H7 (cell line): ENCODE data around the gene RASGEF1C. TPM values are rescaled to one million over a fixed set of nuclear protein-coding genes. Genes with fewer than 3 reads are reported as not detected.

ENCODE experiments used
- DNase-seq: peaks from one replicate; pipeline ENCODE4 v3.0.0; 2012
- H3K27me3 ChIP-seq: 2 replicates; pipeline ENCODE4 v1.6.0; 2011; ENCODE audit warnings: mild to moderate bottlenecking, low read length; ENCODE audit not compliant: control insufficient read depth, insufficient read depth
- H3K36me3 ChIP-seq: replicated peaks from 2 replicates; pipeline ENCODE4 v1.5.1; 2011; ENCODE audit warnings: low read length; ENCODE audit not compliant: control insufficient read depth, insufficient read depth
- H3K4me3 ChIP-seq: 2 replicates; pipeline ENCODE4 v1.5.1; 2011; ENCODE audit warnings: low read depth, mild to moderate bottlenecking, control low read depth, low read length, moderate library complexity; ENCODE audit not compliant: insufficient read depth
- total RNA-seq: library from RNA; depleted of rRNA; stranded (reverse); fragments of >200 nt; shearing (Covaris generic); gene quantifications from 2 replicates; pipeline ENCODE4 v1.2.3, GENCODE V29; 2014

RASGEF1C gene
- total RNA-seq, 1 experiment from 2014 or later, result 1.4 TPM

DNA sequence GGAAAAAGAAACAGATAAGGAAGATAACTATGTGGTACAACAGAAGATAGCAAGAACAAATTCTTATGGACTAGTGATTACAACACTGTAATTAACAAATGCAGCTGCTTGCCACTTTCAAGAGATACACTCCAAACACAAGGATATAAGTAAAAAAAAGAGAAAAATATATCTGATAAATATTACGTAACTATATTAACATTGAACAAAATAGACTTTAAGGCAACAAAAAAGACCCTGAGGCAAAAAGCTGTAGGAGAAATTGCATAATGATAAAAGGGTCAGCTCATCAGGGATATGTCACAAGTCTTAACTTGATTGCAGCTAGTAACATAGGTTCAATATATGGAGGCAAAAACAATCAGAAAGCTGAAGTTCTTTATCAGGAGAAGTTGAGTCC is 86.1 kb downstream of the RASGEF1C start:
- Histone ChIP-seq H3K4me3 (no peak overlapping the region), H3K36me3 (no peaks in the 10 kb centered on the region), H3K27me3 (no peaks in the 10 kb centered on the region)
- no peak for DNase-seq

DNA sequence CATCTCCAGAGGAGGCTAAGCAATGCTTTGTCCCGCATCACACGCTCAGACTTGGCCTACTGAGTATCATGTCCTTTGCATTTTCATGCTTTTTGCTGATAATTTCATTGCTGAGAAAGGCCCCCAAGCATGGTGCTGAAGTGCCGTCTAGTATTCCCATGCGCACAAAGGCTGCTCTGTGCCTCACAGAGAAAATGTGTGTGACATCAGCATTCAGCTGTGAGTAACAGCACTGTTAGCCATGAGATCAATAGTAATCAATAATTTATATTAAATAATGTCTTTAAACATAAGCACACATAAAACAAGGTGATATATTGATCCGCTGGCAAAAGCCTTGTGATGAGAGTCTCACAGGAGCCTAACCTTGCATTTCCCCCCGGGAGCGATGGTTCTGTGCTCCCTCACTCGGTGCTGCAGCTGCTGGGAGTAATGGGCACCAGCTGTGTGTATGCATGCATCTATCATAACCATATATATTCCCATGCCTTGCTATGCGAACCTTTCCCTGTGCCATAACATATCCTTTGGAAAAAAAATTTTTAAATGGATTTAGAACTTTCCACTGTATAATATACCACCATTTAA is 87.1 kb downstream of the RASGEF1C start:
- H3K27me3 ChIP-seq, result no peaks in the 10 kb centered on the region
- no peak for DNase-seq
- H3K36me3 ChIP-seq, result no peaks in the 10 kb centered on the region
- H3K4me3 ChIP-seq, result no peak overlapping the region

DNA sequence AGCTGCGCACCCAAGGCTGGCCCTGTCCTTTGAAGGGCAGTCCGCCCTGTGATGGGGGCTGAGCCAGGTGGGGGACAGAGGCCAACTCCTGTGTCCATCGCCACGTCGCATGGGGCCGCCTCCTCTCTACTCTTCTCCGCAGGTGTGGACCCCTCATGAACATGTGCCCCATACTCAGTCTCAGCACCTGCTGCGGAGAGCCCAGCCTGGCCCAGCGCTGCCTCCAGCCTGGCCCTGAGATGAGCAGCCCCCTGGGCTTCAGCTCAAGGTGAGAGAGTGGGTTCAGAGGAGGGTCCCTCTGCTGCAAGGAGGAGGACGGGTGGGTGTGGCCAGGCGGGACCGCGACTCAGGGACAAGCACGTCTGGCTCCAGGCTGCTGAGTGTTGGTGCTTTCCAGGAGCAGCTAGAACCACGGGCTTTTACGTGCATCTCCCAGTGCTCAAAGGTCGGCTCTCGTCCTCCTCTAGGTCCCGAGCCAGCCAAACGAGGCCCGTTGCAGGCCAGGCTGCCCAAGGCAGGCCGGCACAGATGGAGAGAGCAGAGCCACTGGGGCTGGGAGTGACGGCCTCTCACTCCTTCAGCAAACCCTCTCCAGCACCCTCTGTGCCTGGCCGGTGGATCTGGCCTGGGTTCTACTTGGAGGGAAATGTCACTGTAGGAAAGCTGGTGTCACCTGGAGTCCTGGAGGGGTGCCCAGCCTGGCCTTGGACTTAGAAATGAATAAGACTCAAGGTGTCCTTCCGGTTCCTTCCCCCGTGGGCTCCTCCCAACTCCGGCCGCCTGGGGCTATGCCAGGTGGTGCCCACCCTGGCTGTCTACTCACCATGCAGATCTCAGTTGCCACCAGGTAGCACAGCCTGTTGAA is 88.5 kb downstream of the RASGEF1C start:
- DNase-seq, result no peak
- Histone ChIP-seq H3K36me3 (no peaks in the 10 kb centered on the region), H3K27me3 (no peaks in the 10 kb centered on the region), H3K4me3 (no peak overlapping the region)

DNA sequence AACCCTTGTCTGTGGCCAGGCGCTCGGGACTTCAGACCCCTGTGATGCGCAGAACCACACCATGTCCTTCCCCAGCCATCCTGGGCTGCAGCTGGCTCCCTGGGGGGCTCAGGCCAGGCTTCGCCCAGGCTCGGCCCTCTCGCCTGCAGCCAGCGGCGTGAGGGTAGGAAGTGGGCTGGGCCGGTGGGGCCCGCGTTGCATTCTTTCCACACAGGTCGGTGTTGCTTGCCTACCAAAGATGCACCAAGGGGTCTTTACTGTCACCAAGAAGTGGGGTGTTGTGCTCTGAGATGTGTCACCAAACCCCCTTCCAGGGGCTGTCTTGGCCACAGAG is 89.1 kb downstream of the RASGEF1C start:
- Histone ChIP-seq H3K36me3 (no peaks in the 10 kb centered on the region), H3K27me3 (no peaks in the 10 kb centered on the region)
- DNase-seq, result peak; percentile 57

DNA sequence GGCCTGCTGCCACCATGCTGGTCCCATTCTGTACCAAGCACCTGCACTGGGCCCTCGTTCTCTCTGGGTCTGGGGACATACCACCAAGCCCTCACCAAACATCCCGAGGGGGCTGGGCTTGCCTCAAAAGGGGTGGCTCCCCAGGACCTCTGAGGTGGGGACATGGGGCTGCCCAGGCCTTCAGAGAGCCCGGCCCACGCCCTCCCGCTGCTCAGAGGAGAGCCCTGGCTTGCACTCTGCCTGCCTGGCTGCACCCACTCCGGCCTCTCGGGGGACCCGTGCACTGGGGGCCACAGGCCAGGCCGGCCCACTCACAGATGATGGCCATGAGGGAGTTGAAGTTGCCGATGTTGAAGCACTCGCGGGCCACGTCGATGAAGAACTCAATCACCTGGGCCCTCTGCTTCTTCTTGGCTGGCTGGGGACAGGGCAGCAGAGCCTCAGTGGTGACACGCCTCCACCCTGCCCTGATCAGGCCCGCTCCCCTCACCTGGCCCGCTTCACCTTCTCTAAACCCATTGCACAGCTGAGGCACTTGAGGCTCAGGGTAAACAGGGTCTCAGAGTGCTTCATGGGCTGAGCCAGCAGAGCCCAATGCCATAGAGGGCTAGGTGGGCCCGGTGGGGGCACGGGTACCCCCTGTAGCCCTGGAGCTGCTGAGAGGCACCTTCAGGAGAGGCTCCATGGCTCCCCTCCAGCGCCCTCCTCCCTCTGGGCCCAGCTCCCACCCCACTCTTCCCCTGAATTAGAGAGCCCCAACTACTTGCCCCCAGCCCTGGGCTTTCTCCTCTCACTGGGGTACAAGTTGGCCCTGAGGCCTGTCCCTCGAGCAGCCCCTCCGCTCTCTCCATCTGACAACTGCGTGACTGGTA is 89.7 kb downstream of the RASGEF1C start:
- H3K36me3 ChIP-seq, result no peaks in the 10 kb centered on the region
- DNase-seq, result peak; percentile 52
- H3K27me3 ChIP-seq, result no peaks in the 10 kb centered on the region
- no peak overlapping the region for H3K4me3 ChIP-seq

More for the DNA sequence above, 89.1 kb downstream of the RASGEF1C start:
- no peak overlapping the region for H3K4me3 ChIP-seq

DNA sequence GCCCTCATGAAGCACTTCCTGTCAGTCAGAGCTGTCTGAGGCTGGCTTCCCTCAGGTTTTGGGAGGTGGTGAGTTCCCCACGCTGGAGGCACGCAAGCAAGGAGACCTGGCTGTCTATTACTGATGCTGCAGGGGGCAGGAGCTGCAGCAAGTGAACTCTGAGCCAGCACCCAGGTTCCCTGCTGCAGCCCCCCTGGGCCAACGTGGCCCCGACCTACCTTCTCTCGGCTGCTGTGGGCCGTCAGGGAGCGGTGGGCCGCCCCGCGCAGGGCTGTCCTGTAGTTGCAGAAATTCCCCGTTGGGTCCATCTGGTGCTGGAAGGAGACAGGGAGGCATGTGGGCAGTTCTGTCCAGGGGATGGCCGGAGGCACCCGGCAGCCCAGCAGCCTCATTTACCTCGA is 90.6 kb downstream of the RASGEF1C start:
- no peaks in the 10 kb centered on the region for H3K27me3 ChIP-seq
- H3K4me3 ChIP-seq, result no peak overlapping the region
- DNase-seq, result peak; percentile 48
- H3K36me3 ChIP-seq, result no peaks in the 10 kb centered on the region

DNA sequence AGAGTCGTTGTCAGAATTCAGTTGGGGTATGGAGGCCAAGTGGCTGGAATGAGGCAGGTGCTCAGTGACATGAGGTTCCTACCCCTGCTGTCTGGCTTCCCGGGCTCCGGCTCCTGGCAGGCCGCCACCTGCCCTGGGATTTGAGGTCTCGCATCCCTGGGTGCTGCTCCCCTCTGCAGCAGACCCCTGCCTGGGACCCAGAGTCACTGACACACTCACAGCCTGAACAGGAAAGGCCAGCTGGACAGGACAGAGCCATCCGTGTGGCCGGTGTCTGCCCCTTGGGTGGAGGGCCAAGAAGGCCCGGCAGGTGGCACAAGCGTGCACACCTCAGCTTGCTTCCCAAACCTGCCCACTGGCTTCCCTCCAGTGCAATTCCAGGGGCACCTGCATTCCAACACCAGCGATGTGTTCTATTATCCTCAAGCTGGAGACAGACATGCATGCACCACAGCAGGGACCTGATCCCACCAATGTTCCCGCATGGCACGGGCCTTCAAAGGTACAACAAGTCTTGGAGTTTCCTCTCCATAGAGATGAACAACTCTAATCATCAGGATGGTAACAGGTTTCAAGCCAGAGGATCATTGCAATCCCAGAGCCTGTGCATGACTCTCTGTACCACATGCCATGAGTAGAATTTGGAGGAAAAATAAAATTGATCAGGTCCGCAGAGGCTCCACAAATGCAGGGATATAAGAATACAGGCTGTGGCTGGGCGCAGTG is 91.8 kb downstream of the RASGEF1C start:
- DNase-seq, result peak; percentile 77
- Histone ChIP-seq H3K4me3 (no peak overlapping the region), H3K36me3 (no peaks in the 10 kb centered on the region), H3K27me3 (no peaks in the 10 kb centered on the region)

DNA sequence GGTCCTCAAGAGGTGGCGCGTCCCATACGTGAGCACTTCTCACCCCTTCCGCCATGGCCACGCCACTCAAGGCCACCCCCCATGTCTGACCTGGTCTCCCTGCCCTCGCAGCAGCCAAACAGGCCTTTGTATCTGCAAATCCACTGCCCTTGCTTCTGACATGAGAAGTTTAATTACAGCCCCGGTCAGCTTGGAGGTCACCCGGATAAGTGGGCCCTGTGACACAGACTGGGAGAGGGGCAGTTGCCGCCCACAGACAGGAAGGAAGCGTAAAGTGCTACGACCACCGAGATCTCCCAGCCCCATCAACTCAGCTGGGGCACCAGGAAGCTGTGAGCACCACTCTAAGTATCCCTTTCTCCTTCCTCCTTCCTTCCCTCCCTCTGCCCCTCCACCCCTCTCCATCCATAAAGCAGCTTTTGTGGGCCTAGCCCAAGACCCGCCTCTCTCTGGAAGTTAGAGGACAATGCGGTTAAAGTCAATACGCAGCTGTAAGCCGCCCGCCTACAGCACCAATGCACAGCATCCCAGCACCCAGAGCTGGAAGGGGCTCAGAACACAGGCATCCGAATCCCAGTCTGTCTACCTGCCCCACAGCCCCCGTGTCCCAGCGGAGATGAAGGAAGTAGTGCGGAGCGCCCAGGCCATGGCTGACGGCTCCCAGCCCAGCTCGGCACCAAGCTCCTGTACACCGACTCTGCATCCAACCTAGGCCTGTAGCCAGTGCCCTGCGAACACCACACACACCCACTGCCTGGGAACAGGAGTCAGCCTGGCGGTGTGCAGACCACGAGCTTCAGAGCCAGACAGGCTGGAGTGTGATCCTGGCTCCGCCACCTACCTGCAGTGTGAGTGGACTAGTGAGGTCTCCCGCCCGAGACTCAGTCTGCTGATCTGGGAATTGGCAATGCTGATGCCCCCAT is 92.7 kb downstream of the RASGEF1C start:
- H3K27me3 ChIP-seq, result no peaks in the 10 kb centered on the region
- DNase-seq, result peak; percentile 63
- no peaks in the 10 kb centered on the region for H3K36me3 ChIP-seq
- H3K4me3 ChIP-seq, result no peak overlapping the region

DNA sequence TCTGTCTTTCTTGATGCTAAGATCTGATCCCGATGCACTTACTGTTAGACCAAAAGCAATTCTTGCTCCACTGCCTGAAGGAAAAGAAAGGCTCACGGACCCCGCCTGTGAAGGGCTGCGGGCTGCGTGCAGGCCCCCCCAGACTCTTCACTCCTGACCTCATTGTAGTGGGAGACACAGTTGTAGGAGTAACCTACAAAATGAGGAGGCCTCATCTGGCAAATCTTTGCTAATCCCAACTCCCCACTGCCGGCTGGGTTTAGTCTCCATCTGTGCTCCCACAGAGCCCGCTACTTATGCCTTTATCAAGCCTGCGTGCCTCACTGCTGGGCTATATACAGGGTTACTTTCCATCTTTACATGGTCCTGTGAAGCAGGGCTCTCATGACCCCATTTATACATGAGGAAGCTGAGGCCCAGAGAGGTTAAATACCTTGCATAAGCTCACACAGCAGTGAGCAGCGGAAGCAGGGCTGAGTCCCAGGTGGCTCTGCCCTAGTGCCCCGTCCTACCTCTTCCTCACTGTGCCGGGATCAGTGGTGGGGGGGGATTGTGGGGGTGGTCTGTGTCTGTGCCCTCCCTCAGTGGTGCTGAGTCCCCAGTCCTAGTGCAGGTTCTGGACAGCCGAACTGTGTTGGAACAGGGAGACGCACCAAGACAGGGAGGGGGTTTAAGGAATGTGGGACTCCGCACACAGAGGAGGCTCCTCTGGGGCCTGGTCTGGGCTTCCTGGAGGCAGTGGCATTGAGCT is 93.5 kb downstream of the RASGEF1C start:
- peak; percentile 35 for DNase-seq
- Histone ChIP-seq H3K36me3 (no peaks in the 10 kb centered on the region), H3K4me3 (no peak overlapping the region), H3K27me3 (no peaks in the 10 kb centered on the region)

DNA sequence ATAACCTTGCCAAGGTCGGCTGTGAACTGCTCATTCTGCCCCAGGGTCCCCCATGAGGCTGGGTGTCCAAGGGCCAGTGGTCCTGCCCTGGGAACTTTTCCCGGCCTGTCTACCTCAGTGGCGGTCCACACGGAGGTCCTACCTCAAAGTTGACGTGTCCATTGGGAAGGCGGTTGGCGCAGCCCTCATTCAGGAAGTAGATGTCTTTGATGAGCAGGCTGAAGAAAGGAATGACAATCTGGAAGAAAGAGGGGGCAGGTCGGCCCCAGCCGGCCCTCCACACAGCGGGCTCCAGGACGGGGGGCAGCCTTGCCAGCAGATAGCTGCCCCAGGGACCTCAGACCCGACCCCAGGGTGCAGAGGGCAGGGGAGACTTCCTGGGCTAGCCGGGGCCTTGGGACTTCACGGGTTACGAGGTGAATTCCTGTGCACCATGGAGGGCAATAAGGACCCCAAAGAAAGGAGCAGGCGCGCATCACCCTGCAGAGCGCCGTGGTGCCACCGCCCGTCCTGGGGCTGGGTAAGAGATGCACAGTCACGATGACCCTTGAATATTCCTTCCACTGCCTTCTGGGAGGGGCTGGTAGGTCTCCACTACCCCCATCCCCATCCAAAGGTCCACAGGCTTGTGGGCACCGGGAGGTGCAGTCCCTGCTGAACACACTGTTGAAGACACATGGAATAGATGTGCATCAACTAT is 94.6 kb downstream of the RASGEF1C start:
- no peak overlapping the region for H3K4me3 ChIP-seq
- no peaks in the 10 kb centered on the region for H3K36me3 ChIP-seq
- no peaks in the 10 kb centered on the region for H3K27me3 ChIP-seq
- DNase-seq, result peak; percentile 47

DNA sequence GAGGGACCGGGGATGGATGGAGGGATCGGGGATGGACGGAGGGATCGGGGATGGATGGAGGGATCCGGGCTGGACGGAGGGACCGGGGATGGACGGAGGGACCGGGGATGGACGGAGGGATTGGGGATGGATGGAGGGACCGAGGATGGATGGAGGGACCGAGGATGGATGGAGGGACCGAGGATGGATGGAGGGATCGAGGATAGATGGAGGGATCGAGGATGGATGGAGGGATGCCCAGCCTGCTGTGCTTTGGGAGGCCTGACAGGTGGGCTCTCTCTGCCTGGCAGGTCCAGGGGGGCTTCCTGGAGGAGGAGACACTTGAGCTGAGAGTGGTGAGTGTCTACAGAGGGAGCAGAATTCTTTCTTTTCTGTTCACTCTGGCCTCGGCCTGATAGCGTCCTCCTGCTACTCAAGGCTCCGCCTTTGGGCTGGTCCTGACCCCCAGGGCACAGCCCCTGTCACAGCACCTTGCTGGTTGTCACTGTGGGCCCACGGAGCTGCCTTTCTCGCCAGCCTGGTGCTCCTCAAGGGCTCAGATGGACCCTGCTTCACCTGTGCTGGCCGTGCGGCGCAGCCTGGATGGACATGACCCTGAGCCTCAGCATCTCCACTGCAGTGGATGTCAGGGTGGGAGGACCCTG is 95.2 kb downstream of the RASGEF1C start:
- peak; percentile 41 for DNase-seq
- H3K27me3 ChIP-seq, result no peaks in the 10 kb centered on the region
- no peak overlapping the region for H3K4me3 ChIP-seq
- no peaks in the 10 kb centered on the region for H3K36me3 ChIP-seq

DNA sequence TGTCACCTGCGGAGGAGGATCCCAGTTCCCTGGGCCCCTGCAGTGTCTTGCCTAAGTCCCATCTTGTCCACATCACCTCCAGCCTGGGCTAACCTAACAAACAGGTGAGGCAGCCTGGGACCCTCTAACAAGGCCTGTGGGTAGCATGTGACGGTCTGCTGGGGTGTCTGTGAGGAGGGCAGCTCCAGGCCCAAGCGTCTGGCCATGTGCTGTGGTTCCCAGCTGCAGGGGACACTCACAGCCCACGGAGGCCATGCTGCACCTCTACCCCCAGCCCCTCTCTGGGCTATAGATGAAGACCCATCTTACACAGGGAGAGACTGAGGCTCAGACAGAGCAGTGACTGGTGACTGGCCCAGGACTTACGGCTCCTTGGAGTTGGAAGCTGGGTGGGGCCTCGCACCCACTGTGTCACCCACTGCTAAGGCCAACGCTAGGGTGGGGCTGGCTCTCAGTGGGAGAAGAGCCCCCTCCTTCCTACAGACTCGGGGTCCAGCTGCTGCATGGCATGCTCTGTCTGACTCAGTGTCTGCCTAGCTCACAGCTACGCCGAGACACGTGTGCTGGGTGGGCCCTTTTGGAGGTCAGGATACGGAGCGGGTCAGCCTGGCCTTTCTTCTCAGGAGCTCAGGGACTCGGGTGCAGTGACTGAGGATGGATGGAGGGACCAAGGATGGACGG is 96.7 kb downstream of the RASGEF1C start:
- no peak for DNase-seq
- H3K4me3 ChIP-seq, result no peak overlapping the region
- H3K36me3 ChIP-seq, result no peaks in the 10 kb centered on the region
- no peaks in the 10 kb centered on the region for H3K27me3 ChIP-seq
